Upper lobe of right lung (tissue), 1 donor: ENCODE data around the gene L1CAM. TPM values are rescaled to one million over a fixed set of nuclear protein-coding genes. Genes with fewer than 3 reads are reported as not detected.

Experiments
- ATAC-seq: fragments of 200-7000 bp; cut with Tn5 transposase; one replicate; pipeline ENCODE4 v1.9.1; 2020; ENCODE audit warnings: mild to moderate bottlenecking, moderate library complexity
- DNase-seq: peaks from one replicate; pipeline ENCODE4 v3.0.0-alpha.2; 2020
- H3K27ac ChIP-seq: fragments of 200-600 bp; one replicate; pipeline ENCODE4 v1.8.0; 2022
- H3K27me3 ChIP-seq: fragments of 200-600 bp; one replicate; pipeline ENCODE4 v1.8.0; 2022; ENCODE audit warnings: mild to moderate bottlenecking
- H3K36me3 ChIP-seq: fragments of 200-600 bp; one replicate; pipeline ENCODE4 v1.8.0; 2022
- H3K4me1 ChIP-seq: fragments of 200-600 bp; one replicate; pipeline ENCODE4 v1.8.0; 2022
- H3K4me3 ChIP-seq: fragments of 200-600 bp; one replicate; pipeline ENCODE4 v1.8.0; 2022; ENCODE audit warnings: mild to moderate bottlenecking
- H3K9me3 ChIP-seq: fragments of 200-600 bp; one replicate; pipeline ENCODE4 v1.8.0; 2022
- CTCF ChIP-seq: fragments of 200-600 bp; IDR thresholded peaks from one replicate; pipeline ENCODE4 v1.8.0; 2022; ENCODE audit warnings: antibody characterized with exemption
- intact Hi-C: fragments of 100-400 bp; cut with DNase I; formaldehyde crosslinking; loops from one replicate; pipeline ENCODE4 v1.11.0; 2022
- total RNA-seq: library from RNA; stranded (reverse); fragmentation: NEBNext Ultra II Directional; extraction: Animal tissue kit (Norgen Biotek cat#: 25700); gene quantifications from one replicate; pipeline ENCODE4 v1.2.1, GENCODE V29; 2021
- donor health status: DM: no; HTN: yes; CAD: no; lungs with severe emphysema.

Gene L1CAM
- total RNA-seq, 1 donor from 2014 or later = 1.2 TPM

GRCh38 chrX:153813161-153813560 is 72.8 kb downstream of the L1CAM start:
- H3K27me3 ChIP-seq = no peaks in the 10 kb centered on the region
- no peak overlapping the region for H3K4me3 ChIP-seq
- no peak for TF ChIP-seq CTCF
- DNase-seq (no peak), ATAC-seq (no peak)
- intact Hi-C loops = no loop called here
- H3K9me3 ChIP-seq = no peaks in the 10 kb centered on the region
- H3K4me1 ChIP-seq = no peaks in the 10 kb centered on the region
- no peaks in the 10 kb centered on the region for H3K36me3 ChIP-seq
- no peak overlapping the region for H3K27ac ChIP-seq

- Histone ChIP-seq H3K27me3 (no peaks in the 10 kb centered on the region), H3K27ac (no peak overlapping the region), H3K9me3 (no peaks in the 10 kb centered on the region), H3K36me3 (no peaks in the 10 kb centered on the region), H3K4me3 (no peak overlapping the region), H3K4me1 (no peaks in the 10 kb centered on the region)
- TF ChIP-seq CTCF = no peak
- ATAC-seq = no peak
- no peak for DNase-seq
- intact Hi-C loops = no loop called here
Observed at GRCh38 chrX:153812220-153812619, 73.8 kb downstream of the L1CAM start.

Other genes with a start within 250 kb of the L1CAM start
- gene DUSP9, start 239.0 kb downstream of the L1CAM start, total RNA-seq = not detected
- 0.72 TPM for gene PNCK, start 212.4 kb downstream of the L1CAM start, total RNA-seq
- 8.0 TPM for gene SLC6A8, start 198.2 kb downstream of the L1CAM start, total RNA-seq
- 233 TPM for gene BCAP31, start 161.8 kb downstream of the L1CAM start, total RNA-seq
- gene ABCD1, start 161.3 kb downstream of the L1CAM start, total RNA-seq = 15.1 TPM
- 3.3 TPM for gene PLXNB3, start 121.9 kb downstream of the L1CAM start, total RNA-seq
- not detected for gene SRPK3, start 105.1 kb downstream of the L1CAM start, total RNA-seq
- gene IDH3G, start 91.8 kb downstream of the L1CAM start, total RNA-seq = 42.7 TPM
- 204 TPM for gene SSR4, start 91.5 kb downstream of the L1CAM start, total RNA-seq
- gene PDZD4, start 55.6 kb downstream of the L1CAM start, total RNA-seq = 8.3 TPM
- 3.0 TPM for gene AVPR2, start 18.5 kb upstream of the L1CAM start, total RNA-seq
- 69.8 TPM for gene ARHGAP4, start 40.1 kb upstream of the L1CAM start, total RNA-seq
- gene NAA10, start 48.9 kb upstream of the L1CAM start, total RNA-seq = 84.6 TPM
- 46.4 TPM for gene RENBP, start 58.5 kb upstream of the L1CAM start, total RNA-seq
- 47.5 TPM for gene HCFC1, start 85.6 kb upstream of the L1CAM start, total RNA-seq
- gene TMEM187, start 86.6 kb upstream of the L1CAM start, total RNA-seq = 9.0 TPM
- 89.4 TPM for gene IRAK1, start 133.7 kb upstream of the L1CAM start, total RNA-seq
- 58.6 TPM for gene MECP2, start 211.5 kb upstream of the L1CAM start, total RNA-seq